ENCODE data around the gene EIF3L.
A peak's percentile ranks its signal among the peaks of the same experiment; 100 is the strongest.

Gene EIF3L

DNA sequence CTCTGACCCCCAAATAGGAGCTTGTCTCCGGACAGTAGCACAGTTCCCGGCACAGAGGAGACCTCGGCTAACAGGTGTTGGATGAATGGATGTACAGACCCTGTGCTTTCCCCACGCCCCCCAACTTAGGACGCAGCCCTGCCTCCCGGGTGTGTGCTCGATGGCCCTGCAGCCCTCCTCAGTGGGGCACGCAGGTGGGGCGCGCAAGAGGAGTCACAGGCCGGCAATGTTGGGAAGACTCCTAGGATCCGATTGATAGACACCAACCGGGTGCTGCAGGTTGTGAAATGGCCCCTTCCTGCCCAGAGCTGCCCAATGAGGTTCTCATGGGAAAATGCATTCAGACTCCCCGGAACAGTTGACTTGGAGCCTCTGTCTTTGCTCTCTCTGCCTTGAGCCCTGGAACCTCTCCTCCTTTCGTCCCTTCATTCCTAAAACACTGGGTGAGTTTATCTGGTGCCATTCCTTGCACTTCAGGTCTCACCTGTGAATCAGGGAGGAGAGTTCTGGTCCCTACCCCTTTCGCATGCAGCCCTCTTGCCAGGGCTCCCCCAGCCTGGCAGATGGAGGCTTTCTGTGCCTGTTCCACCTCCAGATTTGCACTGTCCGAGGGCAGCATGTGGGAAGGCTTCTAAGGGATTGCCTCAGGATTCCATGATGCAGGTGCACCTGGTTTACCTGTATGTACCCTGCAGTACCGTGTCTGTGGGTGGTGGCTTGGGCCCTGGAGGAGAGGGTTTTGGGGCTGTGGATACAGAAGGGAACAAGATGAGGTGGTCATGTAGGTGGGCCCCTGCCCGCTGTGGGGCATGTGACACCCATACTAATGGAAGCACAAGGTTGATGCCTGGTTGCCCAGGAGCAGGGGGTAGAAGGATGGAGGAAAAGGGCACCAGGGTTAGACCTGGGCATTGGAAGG lies 58.1 kb downstream of the EIF3L start:
- H3K36me3 Mint-ChIP-seq (ENCODE audit: insufficient read depth), result peaks cover 12% of the 10 kb centered on the region
- no peaks in the 10 kb centered on the region for H3K27me3 Mint-ChIP-seq
- peak overlapping the region; percentile 69 to 78 for H3K4me3 Mint-ChIP-seq
- ATAC-seq (replicated peaks), result no peak
- no peaks in the 10 kb centered on the region for H3K9me3 Mint-ChIP-seq
- H3K4me1 Mint-ChIP-seq (ENCODE audit: low read depth in 2 of 2), result peaks cover 29 to 39% of the 10 kb centered on the region in 2 donors
- H3K27ac Mint-ChIP-seq, result peak overlapping the region; percentile 50 to 72
- no peak for DNase-seq

- Mint-ChIP-seq H3K36me3 (ENCODE audit: insufficient read depth) (peaks cover 23% of the 10 kb centered on the region), H3K4me3 (no peak overlapping the region), H3K9me3 (no peaks in the 10 kb centered on the region), H3K4me1 (ENCODE audit: low read depth in 2 of 2) (peaks cover 29 to 40% of the 10 kb centered on the region in 2 donors), H3K27me3 (no peaks in the 10 kb centered on the region), H3K27ac (peak overlapping the region; percentile 59 to 60)
- no peak for DNase-seq
- no peak for ATAC-seq (replicated peaks)
Observed at GRCh38 chr22:37909766-37910165, 60.5 kb downstream of the EIF3L start.

DNA sequence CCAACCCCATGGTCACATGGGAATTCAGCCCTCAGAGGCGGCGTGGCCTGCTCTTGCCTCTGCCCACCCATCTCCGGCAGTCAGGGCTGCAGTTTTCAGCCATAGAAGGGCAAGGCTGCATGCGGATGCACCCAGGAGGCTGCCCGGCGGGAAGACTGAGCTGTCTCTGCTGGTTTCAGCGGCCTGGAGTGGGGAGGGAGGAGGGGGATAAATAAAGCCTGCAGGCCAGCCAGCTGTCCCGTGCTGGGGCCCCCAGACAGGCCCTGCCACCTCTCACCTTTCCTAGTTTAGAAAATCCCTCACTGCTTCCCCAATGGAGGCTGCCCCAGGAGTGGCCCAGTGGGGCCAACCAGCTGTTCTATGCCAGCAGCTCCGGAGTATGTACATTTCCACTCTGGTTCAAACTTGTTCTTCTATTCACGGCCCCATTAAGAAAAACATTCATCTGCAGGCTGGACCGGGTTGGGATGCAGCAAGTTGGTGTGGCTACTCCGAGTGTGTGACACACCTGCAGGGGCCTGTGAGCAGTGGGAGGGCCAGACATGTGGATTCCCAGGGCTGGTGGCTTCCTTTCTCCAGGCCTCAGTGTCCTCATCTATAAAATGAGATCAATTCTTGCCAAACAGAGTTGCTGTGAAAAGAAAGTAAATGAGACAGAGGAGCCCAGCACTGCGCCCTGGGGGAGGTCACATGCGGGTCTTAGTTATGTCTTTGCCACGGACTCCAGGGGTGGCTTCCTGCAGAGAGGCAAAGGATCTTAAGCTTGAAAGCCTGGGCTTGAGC lies 61.9 kb downstream of the EIF3L start:
- DNase-seq (no peak), ATAC-seq (replicated peaks) (no peak)
- peaks cover 27% of the 10 kb centered on the region for H3K36me3 Mint-ChIP-seq (ENCODE audit: insufficient read depth)
- no peaks in the 10 kb centered on the region for H3K9me3 Mint-ChIP-seq
- H3K4me1 Mint-ChIP-seq (ENCODE audit: low read depth in 2 of 2), result peaks cover 19 to 33% of the 10 kb centered on the region in 2 donors
- H3K27me3 Mint-ChIP-seq, result no peaks in the 10 kb centered on the region
- H3K4me3 Mint-ChIP-seq, result no peak overlapping the region
- peak overlapping the region; percentile 23 to 68 for H3K27ac Mint-ChIP-seq

DNA sequence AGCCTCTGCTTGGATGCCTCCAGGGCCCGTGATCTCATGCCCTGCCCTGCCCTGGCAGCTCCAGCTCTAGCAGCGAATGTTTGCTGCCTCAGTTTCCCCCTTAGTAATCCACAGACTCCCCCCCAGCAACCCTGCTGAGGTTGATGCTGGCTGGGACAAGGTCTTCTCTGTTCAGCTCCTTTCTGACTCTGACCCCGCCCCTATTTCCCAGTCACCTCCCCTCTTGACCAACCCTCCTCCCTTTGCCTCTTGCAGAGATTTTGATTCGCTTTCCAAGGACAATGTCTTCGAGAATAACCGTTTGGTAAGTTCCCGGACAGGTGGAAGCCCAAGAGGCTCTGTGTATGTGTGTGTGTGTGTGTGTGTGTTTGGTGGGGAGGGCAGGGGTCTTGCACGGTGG lies 62.5 kb downstream of the EIF3L start:
- Mint-ChIP-seq H3K4me1 (ENCODE audit: low read depth in 2 of 2) (peaks cover 19 to 33% of the 10 kb centered on the region in 2 donors), H3K36me3 (ENCODE audit: insufficient read depth) (peaks cover 32% of the 10 kb centered on the region), H3K4me3 (no peak overlapping the region), H3K9me3 (no peaks in the 10 kb centered on the region), H3K27me3 (no peaks in the 10 kb centered on the region), H3K27ac (peak overlapping the region in 1 of 2 donors; percentile 23)
- no peak for ATAC-seq (replicated peaks)
- DNase-seq, result no peak

- no peak overlapping the region for H3K4me3 Mint-ChIP-seq
- DNase-seq, result no peak
Observed at GRCh38 chr22:37912171-37912570, 63.0 kb downstream of the EIF3L start.

GRCh38 chr22:37913233-37913721 lies 64.1 kb downstream of the EIF3L start:
- no peak overlapping the region for H3K4me3 Mint-ChIP-seq
- ATAC-seq (replicated peaks) (no peak), DNase-seq (no peak)
- H3K27ac Mint-ChIP-seq, result no peak overlapping the region
- peaks cover 5 to 21% of the 10 kb centered on the region in 2 donors for H3K4me1 Mint-ChIP-seq (ENCODE audit: low read depth in 2 of 2)
- no peaks in the 10 kb centered on the region for H3K27me3 Mint-ChIP-seq
- H3K9me3 Mint-ChIP-seq, result no peaks in the 10 kb centered on the region
- peaks cover 29% of the 10 kb centered on the region for H3K36me3 Mint-ChIP-seq (ENCODE audit: insufficient read depth)

More at GRCh38 chr22:37912171-37912570, 63.0 kb downstream of the EIF3L start:
- no peaks in the 10 kb centered on the region for H3K9me3 Mint-ChIP-seq
- H3K36me3 Mint-ChIP-seq (ENCODE audit: insufficient read depth), result peaks cover 32% of the 10 kb centered on the region
- H3K27me3 Mint-ChIP-seq, result no peaks in the 10 kb centered on the region
- peak overlapping the region in 1 of 2 donors; percentile 62 for H3K27ac Mint-ChIP-seq
- ATAC-seq (replicated peaks), result peak; percentile 19
- H3K4me1 Mint-ChIP-seq (ENCODE audit: low read depth in 2 of 2), result peaks cover 14 to 29% of the 10 kb centered on the region in 2 donors

DNA sequence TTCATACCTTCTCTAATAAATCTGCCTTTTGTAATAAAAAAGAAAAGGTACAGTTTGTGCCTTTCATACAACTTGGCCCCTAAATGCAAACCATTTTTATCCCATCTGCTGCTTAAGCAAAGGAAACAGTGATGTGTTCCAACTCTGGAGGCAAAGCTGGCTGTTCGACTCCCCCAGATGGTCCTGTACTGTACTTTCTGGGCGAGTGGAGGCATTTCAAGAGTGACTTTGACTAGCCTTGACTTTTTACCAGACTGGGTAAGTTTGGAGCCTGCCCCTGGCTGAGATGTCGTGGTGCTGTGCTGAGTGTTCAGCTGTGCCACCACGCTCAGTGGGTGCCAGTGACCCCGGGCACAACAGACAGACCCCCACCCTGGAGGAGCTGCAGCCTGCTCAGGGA lies 67.1 kb downstream of the EIF3L start:
- DNase-seq (no peak), ATAC-seq (replicated peaks) (no peak)
- Mint-ChIP-seq H3K36me3 (ENCODE audit: insufficient read depth) (peaks cover 44% of the 10 kb centered on the region), H3K27me3 (no peaks in the 10 kb centered on the region), H3K4me1 (ENCODE audit: low read depth in 2 of 2) (peaks cover 5 to 8% of the 10 kb centered on the region in 2 donors), H3K9me3 (no peaks in the 10 kb centered on the region), H3K27ac (peak overlapping the region in 1 of 2 donors; percentile 28), H3K4me3 (no peak overlapping the region)

DNA sequence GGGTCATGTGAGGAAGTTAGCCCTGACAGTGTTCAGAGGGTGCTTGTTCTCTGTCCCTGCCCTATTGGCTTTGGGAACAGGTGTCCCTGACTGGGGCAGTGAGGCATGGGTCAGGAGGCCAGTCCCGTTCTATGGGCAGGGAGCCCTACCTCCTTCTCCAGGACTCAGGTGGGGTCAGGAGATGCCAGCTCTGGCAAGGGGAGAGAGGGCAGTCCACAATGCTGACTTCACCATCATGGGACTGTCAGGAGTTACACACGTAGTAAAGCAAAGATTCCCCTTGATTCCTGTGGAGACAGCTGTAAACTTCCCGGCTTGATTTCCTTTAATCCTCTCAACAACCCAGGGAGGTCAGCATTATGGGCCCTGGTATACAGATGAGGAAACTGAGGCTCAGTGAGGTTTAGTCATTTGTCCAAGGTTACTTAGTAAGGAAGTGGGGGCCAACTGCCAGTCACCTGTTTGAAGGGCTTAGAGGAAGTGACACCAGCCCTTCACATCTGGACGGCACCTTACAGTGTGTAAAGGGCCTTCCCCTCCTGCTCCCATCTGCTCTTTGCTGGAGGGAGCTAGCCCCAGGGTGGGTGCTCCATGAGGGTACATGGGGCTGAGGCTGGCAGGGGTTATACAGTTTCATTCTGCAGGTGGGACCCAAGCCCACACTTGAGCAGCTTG lies 68.8 kb downstream of the EIF3L start:
- ATAC-seq (replicated peaks), result no peak
- H3K4me3 Mint-ChIP-seq, result no peak overlapping the region
- no peaks in the 10 kb centered on the region for H3K4me1 Mint-ChIP-seq (ENCODE audit: low read depth in 2 of 2)
- H3K27ac Mint-ChIP-seq, result no peak overlapping the region
- DNase-seq, result no peak
- no peaks in the 10 kb centered on the region for H3K9me3 Mint-ChIP-seq
- H3K36me3 Mint-ChIP-seq (ENCODE audit: insufficient read depth), result peaks cover 49% of the 10 kb centered on the region
- no peaks in the 10 kb centered on the region for H3K27me3 Mint-ChIP-seq

DNA sequence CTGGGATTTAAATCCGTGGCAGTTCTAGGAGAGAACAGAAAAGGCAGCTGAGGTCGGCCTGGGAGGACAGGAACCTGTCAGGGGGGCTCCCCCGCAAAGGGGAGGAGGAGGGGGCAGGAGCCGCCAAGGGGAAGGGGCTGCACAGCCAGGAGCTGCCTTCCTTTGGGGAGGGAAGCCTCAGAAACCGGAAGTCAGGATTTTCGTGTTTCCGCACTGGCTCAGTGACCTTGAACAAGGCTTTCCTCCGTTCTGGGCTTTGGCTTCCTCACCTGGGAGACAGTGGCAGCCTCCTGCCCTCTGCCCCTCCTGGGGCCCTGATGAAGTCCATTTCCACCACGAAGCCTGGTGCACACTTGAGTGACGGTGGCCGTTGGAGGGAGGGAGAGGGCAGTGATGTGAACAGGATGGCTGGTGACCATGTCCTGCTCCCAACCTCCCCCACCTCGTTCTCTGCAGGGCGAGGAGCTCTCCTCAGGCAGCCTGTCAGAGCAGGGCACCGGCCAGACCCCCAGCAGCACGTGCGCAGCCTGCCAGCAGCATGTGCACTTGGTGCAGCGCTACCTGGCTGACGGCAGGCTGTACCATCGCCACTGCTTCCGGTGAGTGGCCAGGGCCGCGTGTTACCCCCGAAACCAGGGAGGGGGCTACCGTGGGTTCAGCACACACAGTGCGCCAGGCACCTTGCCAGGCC lies 69.5 kb downstream of the EIF3L start:
- Mint-ChIP-seq H3K36me3 (ENCODE audit: insufficient read depth) (peaks cover 44% of the 10 kb centered on the region), H3K27me3 (no peaks in the 10 kb centered on the region), H3K4me1 (ENCODE audit: low read depth in 2 of 2) (no peaks in the 10 kb centered on the region), H3K9me3 (no peaks in the 10 kb centered on the region), H3K4me3 (no peak overlapping the region), H3K27ac (no peak overlapping the region)
- no peak for ATAC-seq (replicated peaks)
- no peak for DNase-seq

DNA sequence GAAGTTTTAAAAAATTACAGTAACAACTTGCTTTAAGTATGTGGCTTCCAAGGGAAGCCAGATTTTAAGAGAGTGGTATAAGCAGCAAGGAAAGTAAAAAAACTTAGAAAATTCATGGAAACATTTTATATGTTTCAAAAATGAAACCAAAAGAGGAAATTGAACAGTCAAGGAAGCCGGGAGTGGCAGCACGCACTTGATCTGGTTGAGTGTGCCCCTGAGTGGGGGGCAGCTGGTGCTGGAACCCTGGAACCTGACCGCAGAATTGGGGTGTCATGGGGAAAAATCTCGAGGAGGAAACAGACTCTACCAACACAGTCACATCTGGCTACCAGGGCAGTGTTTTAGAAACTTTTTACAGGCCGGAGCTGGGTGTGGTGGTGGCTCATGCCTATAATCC lies 70.9 kb downstream of the EIF3L start:
- ATAC-seq (replicated peaks), result no peak
- Mint-ChIP-seq H3K36me3 (ENCODE audit: insufficient read depth) (peaks cover 39% of the 10 kb centered on the region), H3K4me3 (no peak overlapping the region), H3K27me3 (no peaks in the 10 kb centered on the region), H3K4me1 (ENCODE audit: low read depth in 2 of 2) (no peaks in the 10 kb centered on the region), H3K9me3 (no peaks in the 10 kb centered on the region), H3K27ac (peak overlapping the region; percentile 59 to 89)
- DNase-seq, result no peak

- Mint-ChIP-seq H3K27me3 (no peaks in the 10 kb centered on the region), H3K36me3 (ENCODE audit: insufficient read depth) (peaks cover 28% of the 10 kb centered on the region), H3K9me3 (no peaks in the 10 kb centered on the region), H3K4me1 (ENCODE audit: low read depth in 2 of 2) (no peaks in the 10 kb centered on the region), H3K4me3 (no peak overlapping the region), H3K27ac (no peak overlapping the region)
- DNase-seq, result no peak
- ATAC-seq (replicated peaks), result no peak
Observed at GRCh38 chr22:37922191-37922590, 73.0 kb downstream of the EIF3L start.

DNA sequence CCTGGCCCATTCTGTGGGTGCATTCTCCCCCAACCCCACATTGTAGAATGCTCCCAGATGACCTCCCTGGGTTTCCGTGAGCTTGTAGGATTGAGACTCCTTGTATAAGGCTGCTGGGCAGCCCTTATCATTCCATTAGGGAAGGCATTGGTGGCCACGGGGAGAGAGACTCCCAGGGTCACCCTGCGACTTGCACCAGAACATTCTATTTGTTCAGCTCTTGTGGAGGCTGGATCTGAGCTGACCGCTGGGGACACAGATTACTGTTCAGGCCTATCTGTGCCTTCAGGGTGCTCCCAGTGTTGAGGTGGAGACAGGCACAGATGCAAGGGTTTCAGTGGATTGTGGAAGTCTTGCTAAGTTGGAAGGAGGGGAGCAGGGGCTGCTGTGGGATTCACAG lies 74.7 kb downstream of the EIF3L start:
- Mint-ChIP-seq H3K27ac (no peak overlapping the region), H3K27me3 (no peaks in the 10 kb centered on the region), H3K36me3 (ENCODE audit: insufficient read depth) (peaks cover 38% of the 10 kb centered on the region), H3K9me3 (no peaks in the 10 kb centered on the region), H3K4me3 (no peak overlapping the region), H3K4me1 (ENCODE audit: low read depth in 2 of 2) (peaks cover under 1 to 5% of the 10 kb centered on the region in 2 donors)
- ATAC-seq (replicated peaks) (no peak), DNase-seq (no peak)
